GM18498 (cell line): ENCODE results near the gene CAPN12.
A peak's percentile ranks its signal among the peaks of the same experiment; 100 is the strongest.
"Not testable (repeated sequence)": the region's sequence is repeated elsewhere in the genome, so short reads cannot be mapped to it uniquely, and the experiment has no call there.

Experiments
- ATAC-seq: cut with Tn5 transposase; IDR thresholded peaks from one replicate; pipeline ENCODE4 v1.9.1; 2021; ENCODE audit warnings: mild to moderate bottlenecking, moderate library complexity; ENCODE audit not compliant: unreplicated experiment

Gene CAPN12, protein sequence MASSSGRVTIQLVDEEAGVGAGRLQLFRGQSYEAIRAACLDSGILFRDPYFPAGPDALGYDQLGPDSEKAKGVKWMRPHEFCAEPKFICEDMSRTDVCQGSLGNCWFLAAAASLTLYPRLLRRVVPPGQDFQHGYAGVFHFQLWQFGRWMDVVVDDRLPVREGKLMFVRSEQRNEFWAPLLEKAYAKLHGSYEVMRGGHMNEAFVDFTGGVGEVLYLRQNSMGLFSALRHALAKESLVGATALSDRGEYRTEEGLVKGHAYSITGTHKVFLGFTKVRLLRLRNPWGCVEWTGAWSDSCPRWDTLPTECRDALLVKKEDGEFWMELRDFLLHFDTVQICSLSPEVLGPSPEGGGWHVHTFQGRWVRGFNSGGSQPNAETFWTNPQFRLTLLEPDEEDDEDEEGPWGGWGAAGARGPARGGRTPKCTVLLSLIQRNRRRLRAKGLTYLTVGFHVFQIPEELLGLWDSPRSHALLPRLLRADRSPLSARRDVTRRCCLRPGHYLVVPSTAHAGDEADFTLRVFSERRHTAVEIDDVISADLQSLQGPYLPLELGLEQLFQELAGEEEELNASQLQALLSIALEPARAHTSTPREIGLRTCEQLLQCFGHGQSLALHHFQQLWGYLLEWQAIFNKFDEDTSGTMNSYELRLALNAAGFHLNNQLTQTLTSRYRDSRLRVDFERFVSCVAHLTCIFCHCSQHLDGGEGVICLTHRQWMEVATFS

DNA sequence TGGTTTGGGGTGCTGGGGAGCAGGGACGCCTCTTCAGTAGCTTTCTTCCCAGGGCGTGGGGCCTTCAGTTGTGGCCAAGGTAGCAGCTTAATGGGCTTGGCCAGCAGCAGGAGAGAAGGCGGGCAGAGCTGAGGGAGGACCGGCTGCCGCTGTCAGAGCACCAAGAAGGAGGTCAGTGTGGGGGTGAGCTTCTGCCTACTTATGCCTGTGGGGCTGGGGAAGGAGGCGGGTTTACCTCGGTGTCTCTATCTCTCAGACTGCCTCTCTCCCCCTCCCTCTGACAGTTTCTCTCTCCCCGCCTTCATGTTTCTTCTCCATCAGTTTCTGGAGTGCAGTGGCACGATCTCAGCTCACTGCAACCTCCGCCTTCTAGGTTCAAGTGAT, at the start of gene CAPN12:
Gene CAPN12 (minus strand): TSS at position 177 of the 384 bp plus-strand sequence. CDS start 309 bp downstream, outside the sequence.
- ATAC-seq, result no peak

DNA sequence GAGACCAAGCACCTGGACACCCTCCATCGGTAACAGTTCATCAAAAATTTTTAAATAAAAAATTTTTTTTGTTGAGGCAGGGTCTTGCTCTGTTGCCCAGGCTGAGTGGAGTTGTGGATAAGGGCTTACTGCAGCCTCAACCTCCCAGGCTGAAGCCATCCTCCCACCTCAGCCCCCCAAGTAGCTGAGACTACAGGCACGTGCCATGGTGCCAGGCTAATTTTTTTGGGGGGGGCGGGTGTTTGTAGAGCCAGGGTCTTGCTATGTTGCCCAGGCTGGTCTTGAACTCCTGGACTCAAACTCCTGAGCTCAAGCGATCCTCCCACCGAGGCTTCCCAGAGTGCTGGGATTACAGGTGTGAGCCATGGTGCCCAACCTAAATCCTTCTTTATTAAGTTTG, 49.4 kb upstream of the CAPN12 start:
- no peak for ATAC-seq

DNA sequence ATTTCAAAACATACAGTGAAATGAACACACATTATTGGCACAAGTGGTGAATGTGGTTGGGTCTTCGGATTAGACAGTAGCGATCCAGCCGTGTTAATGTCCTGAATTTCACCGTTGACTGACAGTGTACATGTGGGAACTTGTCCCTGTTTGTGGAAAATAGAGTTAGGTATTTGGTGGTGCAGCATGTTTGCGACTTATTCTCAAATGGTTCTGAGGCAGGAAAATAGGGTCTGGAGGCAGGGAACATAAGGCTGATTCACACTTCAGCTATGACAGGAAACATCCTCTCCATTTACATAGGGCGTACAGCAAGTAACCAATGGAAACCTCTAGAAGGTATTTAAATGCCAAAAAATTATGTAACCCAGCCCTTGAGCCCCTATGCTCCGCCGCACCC, 48.9 kb upstream of the CAPN12 start:
- ATAC-seq, result no peak

DNA sequence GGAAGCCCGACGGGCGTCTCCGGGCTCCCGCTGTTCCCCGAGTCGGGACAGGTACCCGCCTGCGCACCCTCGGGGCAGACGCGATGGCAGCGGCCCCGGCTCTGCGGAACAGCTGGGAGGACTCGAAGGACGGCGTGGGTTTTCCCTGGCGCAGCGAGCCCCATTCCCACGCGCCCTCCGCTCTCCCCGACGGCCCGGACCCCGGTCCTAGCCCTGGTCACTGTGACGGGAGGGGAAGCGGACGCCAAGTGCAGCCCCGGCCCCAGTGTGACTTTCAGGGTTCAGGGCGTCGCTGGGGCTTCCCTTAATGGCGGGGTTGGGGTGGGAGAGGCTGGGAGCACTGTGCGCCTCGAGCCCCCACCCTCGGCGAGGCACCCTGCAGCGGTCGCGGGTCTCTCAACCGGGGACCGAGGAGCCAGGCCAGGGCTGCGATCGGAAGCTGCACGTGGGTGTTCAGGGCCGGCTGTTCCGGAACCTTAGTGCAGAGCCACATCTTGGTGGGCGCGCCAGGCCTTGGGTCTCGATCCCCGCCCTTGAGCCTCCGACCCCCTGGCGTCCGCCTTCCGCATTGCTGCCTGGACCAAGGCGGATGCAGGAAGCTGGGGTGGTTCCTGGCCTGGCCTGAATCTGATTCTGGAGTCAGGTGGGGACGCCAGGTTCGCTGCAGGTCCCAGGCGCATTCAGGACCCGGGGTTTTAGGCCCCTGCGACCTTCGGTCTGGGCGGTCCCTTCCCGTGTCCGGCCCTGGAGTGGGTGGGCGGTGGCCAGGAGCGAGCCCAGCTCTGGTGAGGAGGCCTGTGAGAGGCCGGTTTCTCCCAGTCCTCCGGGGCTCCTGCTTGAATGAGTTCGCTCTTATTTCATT, 48.2 kb upstream of the CAPN12 start:
- no peak for ATAC-seq

DNA sequence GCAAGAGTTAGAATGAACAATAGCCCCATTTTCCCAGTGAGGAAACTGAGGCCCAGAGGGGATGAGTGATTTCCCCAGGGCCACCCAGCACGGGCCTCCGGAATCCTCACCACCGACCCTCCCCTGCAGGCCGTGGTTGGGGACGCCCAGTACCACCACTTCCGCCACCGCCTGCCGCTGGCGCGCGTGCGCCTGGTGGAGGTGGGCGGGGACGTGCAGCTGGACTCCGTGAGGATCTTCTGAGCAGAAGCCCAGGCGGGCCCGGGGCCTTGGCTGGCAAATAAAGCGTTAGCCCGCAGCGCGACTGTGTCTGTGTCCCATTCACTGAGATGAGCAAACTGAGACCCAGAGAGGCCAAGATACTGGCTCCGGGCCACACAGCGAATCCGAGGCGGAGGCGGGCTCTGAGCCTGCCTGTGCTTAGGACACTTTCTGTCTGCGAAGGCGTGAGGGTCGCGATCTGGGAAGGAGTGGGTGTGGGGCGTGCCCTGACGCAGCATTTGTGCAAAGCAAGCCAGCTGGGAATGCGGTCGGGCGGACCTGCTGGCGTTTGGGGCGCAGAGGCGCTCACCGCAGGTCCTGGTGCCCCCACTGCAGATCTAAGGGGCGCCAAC, 47.3 kb upstream of the CAPN12 start:
- peak; percentile 81 for ATAC-seq

DNA sequence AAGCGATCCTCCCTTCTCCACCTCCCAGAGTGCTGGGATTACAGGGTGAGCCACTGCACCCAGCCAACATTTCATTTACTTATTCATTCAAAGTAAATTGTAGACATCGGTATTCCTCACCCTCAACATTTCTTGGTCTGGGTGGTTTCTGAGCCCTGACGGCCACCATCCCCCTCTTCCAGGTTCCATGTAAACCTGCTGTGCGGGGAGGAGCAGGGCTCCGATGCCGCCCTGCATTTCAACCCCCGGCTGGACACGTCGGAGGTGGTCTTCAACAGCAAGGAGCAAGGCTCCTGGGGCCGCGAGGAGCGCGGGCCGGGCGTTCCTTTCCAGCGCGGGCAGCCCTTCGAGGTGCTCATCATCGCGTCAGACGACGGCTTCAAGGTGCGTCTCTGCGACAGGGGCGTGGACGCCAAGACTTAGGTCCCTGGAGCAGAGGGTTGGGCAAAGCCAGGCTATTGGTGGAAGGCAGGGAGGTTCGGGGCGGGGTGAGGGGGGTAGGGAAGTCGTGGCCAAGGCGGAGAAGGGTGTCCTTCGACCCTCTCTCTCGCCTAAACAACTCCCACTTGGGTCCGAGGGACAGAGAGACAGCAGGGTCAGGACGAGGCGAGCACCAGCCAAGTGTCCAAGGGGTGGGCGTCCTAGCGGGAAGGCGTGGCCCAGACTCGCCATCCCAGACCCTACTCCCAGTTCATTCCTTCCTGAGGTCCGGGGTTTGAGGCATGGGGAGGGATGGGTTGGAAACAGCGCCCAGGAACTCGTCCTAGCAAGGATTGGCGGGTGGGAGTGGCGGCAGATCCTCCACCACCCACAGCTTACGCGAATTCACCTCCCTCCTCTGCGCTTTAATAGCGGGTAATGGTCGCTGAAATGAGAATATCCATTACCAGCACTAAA, 46.5 kb upstream of the CAPN12 start:
- not testable (repeated sequence) for ATAC-seq

DNA sequence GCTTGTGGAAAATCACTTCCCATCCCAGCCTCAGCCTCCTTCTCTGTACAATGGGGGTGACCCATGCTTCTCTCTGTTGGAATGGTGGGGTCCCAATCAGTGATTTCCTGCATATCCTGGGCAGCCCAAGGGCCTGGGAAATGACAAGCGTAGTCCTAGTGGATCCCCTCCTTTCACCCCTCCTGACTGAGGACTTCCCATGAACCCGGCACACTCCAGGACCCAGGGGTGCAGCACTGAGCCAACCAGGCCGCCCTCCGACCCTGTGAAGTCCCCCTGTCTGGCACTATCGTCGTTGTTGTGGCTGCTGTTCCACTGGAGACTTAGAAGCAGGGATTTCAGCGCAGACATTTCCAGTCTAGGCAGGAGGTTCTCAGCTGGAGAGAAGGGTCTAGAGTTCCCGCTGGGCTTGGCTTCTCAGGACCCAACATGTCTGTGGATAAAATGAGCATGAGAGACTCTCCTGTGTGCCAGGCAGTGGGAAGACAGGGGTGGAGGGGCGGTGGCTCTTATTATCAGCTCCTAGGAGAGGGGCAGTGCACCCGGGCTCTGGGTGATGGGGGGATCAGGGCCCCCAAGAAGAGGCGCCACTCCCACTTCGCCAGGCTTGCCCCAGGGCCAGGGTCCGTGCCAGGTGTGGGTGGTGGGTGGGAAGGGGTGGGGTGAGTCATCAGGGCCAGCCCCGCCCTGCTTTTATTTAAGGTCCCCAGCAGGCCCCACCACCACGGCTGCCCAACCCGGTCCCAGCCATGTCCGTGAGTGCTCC, 44.4 kb upstream of the CAPN12 start, which contains the start of gene LGALS7B:
Gene LGALS7B (plus strand): TSS at position 723 of the 766 bp plus-strand sequence. CDS start 27 bp downstream, at position 750.
- no peak for ATAC-seq

DNA sequence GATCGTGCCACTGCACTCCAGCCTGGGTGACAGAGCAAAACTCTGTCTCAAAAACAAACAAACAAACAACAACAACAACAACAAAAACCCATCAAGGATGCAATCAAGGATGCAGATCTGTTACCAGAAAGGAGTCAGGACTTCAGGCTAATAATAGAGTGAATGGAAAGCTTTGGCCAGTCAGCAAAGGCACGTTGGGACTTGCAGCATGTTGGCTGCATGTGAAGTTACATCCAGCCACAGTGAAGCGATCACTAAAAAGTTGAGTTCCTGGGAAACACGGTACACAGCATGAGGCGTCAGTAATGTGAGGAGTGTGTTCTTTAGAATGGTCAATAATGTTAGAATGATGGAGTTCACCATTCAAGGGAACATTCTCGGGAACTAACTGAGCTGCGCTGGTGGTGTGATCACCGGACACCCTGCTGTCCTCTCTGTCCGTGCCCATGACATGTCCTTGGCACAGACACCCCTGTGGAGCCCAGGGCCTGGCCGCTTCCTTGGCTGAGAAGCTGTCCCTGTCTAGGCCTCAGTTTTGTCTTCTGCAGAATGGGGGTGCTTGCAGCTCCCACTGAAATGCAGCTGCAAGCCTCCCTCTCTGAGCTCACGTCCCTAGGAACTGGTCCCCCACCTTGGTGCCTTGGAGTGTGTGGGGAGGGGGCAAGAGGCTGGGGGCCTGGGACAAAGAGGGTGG, 42.4 kb upstream of the CAPN12 start:
- no peak for ATAC-seq

DNA sequence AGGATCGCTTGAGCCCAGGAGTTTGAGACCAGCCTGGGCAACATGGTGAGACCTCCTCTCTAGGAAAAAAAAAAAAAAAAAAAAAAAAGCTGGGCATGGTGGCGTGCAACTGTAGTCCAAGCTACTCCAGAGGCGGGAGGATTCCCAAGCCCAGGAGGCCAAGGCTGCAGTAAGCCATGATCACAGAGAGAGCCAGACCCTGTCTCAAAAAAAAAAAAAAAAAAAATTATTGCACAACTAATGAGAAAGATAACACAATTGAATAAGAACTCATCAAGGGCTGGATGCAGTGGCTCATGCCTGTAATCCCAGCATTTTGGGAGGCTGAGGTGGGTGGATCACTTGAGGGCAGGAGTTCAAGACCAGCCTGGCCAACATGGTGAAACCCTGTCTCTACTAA, 41.8 kb upstream of the CAPN12 start:
- ATAC-seq, result not testable (repeated sequence)

DNA sequence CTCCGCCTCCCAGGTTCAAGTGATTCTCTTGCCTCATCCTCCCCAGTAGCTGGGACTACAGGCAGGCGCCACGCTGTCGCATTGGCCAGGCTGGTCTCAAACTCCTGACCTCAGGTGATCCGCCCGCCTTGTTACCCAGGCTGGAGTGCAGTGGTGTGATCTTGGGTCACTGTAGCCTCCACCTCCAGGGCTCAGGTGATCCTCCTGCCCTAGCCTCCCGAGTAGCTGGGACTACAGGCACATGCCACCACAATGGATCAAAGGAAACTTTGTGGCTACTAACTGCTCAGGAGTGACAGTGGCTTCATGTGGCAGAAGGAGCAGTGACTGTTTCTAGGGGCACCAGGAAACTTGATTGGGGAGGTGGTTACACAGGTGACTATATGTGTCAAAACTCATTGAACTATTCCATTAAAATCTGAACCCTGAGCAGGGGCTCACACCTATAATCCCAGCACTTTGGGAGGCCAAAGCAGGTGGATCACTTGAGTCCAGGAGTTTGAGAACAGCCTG, 41.0 kb upstream of the CAPN12 start:
- ATAC-seq, result no peak

DNA sequence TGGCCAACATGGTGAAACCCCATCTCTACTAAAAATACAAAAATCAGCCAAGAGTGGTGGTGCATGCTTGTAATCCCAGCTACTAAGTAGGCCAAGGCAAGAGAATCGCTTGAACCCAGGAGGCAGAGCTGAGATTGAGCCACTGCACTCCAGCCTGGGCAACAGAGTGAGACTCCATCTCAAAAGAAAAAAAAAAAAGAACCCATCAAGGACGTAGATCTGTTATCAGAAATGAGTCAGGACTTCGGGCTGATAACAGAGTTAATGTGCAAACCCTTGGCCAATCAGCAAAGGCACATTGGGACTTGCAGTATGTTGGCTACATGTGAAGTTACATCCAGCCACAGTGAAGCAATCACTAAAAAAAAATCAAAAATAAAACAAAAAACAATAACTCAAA, 40.0 kb upstream of the CAPN12 start:
- ATAC-seq, result no peak

DNA sequence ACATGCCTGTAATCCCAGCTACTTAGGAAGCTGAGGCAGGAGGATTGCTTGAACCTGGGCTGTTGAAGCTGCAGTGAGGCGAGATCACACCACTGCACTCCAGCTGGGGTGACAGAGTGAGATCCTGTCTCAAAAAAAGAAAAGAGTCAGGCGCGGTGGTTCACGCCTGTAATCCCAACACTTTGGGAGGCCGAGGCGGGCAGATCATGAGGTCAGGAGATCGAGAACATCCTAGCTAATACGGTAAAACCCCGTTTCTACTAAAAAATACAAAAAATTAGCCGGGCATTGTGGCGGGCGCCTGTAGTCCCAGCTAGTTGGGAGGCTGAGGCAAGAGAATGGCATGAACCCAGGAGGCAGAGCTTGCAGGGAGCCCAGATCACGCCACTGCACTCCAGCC, 37.9 kb upstream of the CAPN12 start:
- ATAC-seq, result not testable (repeated sequence)

DNA sequence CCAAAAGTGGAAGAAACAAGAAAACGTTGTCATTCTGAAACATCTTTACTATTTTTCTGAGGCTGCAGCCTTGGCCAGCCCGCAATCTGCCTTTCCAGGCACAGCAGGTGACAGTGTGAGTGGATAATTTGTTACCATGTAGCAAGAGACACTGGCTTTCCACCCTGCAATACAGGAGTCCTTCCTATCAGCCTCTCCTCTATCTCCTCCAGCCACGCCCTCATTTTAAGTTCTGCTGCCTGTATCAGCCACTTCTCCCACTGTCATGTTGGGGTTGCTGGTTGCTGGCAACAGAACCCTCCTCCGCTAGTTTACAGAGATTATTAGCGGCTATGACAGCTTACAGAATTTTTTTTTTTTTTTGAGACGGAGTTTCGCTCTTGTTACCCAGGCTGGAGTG, 36.8 kb upstream of the CAPN12 start:
- ATAC-seq, result no peak

DNA sequence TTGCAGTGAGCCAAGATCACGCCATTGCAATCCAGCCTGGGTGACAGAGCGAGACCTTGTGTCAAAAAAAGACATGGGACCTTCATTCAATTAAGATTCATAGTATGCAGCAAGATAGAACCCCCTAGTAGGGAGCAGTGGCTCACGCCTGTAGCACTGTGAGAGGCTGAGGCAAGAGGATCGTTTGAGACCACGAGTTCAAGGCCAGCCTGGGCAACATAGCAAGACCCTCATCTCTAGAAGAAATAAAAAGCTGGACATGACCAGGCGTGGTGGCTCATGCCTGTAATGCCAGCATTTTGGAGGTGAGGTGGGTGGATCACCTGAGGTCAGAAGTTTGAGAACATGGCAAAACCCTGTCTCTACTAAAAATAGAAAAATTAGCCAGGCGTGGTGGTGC, 36.2 kb upstream of the CAPN12 start:
- no peak for ATAC-seq

DNA sequence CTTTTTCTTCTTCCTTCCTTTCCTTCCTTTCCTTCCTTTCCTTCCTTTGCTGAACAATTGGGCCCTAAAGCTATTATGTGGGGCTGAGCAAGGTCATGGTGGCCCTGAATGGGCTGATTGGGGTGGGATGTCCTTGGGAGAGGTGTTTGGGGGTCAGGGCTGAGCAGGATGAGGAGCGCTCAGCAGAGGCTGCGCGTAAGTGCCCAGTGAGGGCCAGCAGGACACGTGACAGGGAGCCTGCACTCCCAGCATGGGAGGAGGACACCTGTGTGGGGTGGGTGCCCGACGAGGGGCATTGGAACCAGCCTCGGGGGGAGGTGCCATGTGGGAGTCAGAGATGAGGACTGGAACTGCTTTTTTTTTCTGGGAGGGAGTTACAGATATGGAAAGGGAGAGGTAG, 34.5 kb upstream of the CAPN12 start:
- no peak for ATAC-seq

DNA sequence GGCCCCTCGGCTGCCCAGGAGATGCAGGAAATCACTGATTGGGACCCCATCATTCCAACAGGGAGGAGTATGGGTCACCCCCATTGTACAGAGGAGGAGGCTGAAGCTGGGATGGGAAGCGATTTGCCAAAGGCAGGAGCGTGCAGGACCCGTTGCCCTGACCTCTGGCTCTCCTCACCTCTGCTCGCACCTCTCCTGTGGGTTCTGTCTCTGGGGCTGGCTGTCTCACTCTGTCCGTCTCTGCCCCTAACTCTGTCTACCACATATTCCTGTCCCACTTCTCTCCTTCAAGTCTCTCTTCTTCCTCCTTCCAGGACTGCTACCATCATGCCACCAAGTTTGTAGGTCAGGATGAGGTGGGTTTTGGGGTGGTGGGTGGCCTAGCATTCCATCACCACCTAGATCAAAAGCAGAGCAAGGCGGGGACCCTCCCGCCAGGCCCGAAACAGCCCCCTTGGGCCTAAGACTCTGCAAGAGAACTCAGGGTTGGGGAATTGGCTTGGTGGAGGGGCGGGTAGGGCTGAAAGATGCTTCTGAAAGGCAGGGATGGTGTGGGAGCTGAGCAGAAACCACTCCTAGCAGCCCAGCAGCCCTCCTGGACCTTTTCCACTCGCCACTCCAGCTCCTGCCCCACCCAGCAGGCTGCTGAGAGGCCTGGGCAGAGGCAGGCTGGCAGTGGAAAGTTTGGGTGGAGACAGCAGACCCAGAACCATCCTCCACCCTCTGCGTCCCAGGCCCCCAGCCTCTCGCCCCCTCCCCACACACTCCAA, 30.1 kb upstream of the CAPN12 start:
- no peak for ATAC-seq

DNA sequence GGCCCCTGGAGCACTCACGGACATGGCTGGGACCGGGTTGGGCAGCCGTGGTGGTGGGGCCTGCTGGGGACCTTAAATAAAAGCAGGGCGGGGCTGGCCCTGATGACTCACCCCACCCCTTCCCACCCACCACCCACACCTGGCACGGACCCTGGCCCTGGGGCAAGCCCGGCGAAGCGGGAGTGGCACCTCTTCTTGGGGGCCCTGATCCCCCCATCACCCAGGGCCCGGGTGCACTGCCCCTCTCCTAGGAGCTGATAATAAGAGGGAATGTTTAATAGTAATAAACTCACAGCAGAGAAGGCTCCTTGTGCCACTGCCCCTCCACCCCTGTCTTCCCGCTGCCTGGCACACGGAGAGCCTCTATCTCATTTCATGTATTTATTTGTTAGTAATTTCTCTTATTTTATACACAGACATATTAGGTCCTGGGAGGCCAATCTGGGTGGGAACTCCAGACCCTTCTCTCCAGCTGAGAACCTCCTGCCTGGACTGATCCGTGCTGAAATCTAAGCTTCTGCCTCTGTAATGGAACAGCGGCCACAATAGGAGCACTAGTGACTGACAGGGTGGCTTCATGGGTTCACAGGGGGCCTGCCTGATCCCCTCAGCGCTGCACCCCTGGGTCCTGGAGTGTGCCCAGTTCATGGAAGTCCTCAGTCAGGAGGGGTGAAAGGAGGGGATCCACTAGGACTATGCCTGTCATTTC, 29.3 kb upstream of the CAPN12 start, which contains the start of gene LGALS7:
Gene LGALS7 (minus strand): TSS at position 49 of the 709 bp plus-strand sequence. CDS start 25 bp downstream, at position 24.
- no peak for ATAC-seq
